GM08714 (cell line): ENCODE measurements around the gene CHPF.

Source experiments
- H3K4me3 ChIP-seq: fragments of 200-500 bp; sonication (Bioruptor generic); 2 replicates; pipeline ENCODE4 v1.5.1; 2014; ENCODE audit warnings: mild to moderate bottlenecking, low read length, inconsistent platforms
- ZNF274 ChIP-seq: IDR thresholded peaks from 2 replicates; pipeline ENCODE4 v1.6.1; 2012; ENCODE audit warnings: mild to moderate bottlenecking, low read depth, low read length

CHPF gene

DNA sequence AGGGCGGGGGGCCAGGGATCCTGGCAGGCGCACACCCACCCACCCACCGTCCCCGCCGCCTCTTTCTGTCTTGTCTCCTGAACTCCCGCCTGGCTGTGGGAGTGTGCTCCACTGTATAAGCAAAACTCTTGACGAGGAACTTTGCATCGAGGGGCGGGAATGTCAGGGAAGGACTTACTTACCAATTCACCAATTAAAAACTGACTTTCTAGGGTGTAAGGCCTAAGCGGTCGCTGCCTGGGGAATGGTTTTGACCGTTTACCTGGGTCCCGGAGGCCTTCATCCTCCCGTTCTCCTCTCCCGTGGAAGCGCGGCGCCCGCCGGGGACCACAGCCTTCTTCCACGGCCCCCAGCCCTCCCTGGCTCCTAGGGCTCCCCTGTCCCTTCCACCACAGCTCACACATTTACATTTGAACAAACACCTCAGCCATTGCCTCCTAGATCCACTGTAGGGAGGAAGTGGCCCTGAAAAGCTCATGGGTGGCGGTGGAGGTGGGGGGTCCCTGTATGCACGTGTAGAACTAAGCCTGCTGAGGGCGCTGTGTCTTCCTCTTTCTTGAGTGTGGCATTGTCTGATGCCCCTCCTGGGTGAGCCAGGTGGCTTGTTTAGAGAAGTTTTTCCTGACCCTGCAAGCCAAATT, 20.5 kb downstream of the CHPF start:
- no peak overlapping the region for H3K4me3 ChIP-seq
- no peak for TF ChIP-seq ZNF274

DNA sequence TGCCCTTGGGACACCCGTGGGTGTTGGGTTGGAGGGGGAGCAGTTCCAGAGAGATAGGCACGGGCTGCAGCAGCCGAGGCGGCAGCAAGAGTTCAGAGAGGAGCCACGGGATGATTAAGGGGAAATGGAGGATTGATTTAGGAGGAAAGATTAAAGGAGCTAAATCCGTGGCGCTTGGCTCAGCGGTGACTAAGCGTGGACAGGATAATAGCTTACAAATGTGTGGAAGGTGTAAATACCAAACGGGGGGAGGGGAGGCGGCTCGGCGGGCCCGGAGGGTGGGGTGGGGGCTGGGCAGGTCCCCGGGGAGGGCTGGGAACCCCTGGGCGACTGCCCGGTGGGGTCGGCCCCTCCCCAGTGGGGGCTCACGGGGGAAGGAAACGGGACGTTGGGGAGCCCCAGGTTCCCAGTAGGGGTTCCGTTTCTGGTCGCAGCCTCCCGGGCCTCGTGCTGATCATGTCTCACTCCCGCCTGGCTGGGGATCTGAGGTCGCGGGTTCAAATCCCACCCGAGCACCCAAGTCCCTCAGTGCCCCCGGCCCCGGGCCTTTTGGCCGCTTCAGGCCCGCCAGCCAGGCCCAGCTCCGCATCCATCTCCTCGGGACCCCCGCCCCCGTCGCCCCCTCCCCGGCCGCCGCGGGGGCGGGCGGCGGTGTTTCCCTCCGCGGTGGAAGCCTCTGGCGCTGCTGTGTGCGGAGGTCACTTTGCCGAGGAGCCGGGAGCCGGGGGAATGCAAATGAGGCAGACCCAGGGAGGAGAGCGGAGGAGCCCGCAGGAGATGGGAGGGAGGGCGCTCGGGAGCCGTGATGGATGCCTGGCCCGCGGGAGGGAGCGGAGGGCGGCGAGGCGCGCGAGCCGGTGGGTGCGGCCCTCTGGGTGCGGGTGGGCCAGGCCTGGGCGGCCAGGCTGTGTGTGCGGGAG, 21.2 kb downstream of the CHPF start:
- H3K4me3 ChIP-seq = no peak overlapping the region
- no peak for TF ChIP-seq ZNF274

DNA sequence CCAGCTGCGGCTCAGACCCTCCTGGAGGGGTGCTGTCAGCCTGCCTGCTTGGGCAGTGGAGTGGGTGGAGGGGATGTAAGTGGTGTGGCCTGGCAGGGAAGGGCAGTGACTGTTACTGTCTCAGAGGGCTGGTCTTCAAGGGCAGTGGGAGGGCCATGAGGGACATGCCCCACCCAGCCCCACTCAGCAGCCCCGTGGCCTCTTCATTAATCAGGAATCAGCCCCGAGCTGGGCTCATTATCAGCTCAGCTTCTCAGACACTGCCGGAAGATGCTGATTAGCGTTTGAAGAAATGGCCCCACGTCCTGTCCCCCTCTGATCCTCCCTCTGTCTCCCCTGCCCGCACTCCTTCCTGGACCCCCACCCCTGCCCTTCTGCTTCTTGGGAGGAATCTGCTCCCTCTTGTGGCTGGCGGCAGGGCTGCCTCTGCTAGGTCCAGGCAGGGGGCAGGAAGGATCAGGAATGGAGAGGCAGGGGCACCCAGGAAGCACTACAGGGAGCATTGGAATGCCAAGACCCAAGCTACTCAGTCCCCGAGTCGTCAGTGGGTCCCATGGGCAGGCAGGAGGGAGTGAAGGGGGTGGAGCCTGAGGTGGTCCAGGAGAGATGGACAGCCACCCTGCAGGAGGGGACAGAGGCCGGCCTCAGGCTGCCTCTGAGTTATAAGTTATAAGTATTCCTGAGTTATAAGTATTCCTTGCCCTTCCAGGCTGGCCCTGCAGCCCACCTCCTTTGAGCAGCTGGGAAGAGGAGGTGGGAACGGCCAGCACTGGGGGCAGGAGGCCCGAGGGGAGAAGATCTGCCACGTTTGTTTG, 22.3 kb downstream of the CHPF start:
- TF ChIP-seq ZNF274 = no peak
- H3K4me3 ChIP-seq = no peak overlapping the region

DNA sequence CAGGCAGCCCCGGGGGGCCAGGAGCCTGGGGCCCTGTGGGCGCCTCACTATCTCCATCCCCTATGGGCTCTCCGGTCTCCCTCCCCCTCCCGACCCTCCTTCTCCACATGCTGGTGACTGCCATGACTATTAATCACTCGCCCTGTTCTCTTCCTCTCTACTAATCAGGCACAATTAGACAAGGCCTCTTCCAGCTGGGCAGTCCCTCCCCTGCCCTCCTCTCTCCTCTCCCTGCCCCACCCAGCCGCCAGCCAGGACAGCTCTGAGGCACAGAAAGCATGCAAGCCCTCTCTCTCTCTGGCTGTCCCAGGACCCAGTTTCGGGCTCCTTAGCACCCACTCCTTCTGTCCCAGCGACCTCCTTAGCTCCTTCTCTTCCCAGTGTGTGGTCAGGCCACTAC, 23.5 kb downstream of the CHPF start:
- no peak overlapping the region for H3K4me3 ChIP-seq
- no peak for TF ChIP-seq ZNF274

DNA sequence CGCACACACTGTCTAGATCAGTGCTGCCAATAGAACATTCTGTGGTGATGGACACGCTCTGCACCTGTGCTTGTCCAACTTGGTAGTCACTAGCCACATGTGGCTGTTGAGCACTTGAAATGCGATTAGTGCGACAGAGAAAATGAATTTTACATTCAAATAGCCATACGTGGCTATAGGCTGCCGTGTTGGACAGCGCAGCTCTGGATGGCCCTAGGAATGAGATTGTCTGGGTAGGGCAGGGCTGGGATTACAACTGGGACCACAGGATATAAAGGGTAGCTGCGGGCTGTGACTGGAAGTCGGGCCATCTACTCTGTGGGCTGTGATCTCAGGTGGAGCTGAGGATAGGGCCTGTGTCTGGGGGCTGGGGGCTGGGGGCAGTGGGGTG, 24.1 kb downstream of the CHPF start:
- no peak for TF ChIP-seq ZNF274
- H3K4me3 ChIP-seq = no peak overlapping the region

DNA sequence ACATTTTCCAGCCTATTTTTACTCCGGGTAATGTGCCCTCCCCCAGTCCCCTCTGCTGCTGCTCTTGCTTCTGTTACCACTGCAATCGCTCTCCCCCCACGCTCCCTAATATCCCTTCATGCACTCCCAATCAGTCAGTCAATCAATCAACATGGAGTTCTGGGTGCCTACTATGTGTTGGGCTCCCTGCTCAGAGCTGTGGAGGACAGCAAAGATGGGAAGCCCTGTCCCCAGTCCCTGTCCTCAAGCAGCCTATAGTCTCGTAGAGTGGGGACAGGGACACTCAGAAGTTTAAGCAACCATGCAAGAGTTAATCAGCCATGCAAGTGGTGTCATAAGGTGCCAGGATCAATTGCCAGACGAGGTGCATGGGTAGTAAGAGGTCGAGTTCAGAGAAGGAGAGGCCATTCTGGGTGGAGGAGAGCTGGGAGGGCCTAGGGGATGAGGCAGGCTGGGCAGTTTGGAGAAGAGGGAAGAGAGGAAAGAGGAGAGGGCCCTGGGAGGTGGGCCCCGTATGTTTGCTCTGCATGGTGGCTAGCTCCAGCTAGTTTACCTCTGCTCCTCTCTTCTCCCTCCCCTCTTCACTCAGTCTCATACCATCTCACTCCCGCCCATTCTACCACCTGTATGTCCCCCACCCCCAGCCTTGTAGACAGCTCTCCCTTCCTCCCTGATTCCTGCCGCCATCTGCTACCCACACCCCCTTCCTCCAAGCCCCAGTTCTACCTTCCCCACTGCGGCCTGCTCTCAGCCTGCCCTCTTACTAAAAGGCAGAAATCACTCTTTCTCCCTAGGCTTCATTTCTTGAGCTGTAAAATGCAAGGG, 25.4 kb downstream of the CHPF start:
- TF ChIP-seq ZNF274 = no peak
- no peak overlapping the region for H3K4me3 ChIP-seq

DNA sequence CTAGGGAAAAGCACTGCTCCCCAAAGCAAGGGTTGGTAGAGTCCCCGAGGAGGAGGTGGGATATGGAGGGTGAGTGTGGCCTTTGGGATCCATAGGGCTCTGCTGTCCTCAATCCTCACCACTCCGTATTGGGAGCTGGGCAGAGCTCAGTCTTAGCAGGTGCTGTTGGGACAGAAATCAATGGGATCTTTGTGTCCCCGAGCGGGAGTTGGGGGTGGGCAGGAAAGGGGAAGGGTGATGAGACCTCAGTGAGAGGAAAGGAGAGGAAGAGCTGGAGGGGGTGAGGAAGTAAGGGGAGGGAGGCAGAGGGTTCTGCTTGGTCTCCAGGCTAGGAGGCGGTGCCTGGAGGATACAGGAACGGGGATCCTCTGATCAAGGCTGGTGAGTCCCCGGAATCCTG, 26.7 kb downstream of the CHPF start:
- H3K4me3 ChIP-seq = no peak overlapping the region
- TF ChIP-seq ZNF274 = no peak

DNA sequence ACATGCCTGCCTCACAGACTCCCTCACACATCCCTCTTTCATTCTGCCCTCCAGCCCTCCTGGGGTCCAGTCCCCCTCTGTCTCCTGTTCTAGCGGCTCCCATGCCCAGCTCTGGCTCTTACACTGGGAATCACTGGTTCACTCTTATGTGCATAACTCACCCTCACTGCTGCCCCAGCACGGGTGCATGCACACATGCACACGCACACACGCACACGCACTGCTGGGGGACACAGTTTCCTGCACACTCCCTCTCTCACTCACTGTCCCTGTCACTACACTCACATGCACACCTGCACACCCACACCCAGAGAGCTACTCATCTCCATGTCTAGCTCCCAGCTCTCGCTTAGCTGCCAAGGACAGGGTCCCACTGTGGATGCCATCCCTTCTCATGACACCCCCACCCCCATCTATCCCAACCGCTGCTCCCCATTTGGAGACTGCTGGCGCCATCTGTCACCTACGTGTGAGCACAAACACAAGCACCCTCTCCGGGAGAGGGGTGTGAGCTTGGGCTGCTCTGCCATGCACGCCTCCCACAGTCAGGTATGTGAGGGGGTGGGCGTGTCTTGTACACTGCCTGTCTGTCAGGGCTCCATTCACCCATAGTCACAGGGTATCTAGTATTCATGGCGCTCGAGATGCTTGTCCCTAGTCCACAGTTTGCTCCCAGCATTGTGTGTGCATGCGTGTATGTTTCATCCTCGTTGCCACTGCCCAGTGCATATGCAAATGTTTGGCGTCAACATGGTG, 27.6 kb downstream of the CHPF start:
- TF ChIP-seq ZNF274 = no peak
- H3K4me3 ChIP-seq = no peak overlapping the region

DNA sequence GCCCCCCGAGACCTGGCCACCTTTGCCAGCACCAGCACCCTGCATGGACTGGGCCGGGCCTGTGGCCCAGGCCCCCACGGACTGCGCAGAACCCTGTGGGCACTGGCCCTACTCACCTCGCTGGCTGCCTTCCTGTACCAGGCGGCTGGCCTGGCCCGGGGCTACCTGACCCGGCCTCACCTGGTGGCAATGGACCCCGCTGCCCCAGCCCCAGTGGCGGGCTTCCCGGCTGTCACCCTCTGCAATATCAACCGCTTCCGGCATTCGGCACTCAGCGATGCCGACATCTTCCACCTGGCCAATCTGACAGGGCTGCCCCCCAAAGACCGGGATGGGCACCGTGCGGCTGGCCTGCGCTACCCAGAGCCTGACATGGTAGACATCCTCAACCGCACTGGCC, 28.8 kb downstream of the CHPF start:
- no peak for TF ChIP-seq ZNF274
- H3K4me3 ChIP-seq = no peak overlapping the region

DNA sequence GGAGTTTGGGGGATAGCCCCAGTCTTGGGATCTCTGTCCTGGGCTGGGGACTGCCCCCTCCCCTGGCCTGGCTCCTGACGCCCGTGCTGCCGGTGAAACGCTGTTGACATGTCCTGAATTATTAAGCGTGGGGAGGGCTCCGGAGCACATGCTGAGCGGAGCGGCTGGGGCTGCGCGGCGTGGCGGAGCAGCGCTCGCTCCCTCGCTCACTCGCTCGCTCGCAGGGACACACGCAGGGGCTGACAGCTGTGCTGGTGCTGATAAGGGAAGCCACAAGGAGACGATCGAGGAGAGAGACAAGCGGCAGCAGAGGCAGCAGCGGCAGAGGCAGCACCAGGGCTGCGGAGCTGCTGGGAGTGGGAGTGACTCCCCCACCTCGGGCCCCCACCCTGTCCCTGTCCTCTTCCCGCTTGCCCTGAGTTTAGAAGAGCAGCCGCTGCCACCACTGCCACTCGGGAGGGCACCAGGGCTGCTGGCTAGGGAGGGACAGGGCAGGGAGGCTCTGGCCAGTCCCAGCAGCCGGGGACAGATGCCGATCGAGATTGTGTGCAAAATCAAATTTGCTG, 29.3 kb downstream of the CHPF start, which contains the start of gene ASIC4:
Gene ASIC4, plus strand, starts transcription at position 287 of the 566 bp plus-strand sequence. Its CDS starts 243 bp downstream, at position 530.
- TF ChIP-seq ZNF274 = no peak
- no peak within 1 kb of the TSS for H3K4me3 ChIP-seq

DNA sequence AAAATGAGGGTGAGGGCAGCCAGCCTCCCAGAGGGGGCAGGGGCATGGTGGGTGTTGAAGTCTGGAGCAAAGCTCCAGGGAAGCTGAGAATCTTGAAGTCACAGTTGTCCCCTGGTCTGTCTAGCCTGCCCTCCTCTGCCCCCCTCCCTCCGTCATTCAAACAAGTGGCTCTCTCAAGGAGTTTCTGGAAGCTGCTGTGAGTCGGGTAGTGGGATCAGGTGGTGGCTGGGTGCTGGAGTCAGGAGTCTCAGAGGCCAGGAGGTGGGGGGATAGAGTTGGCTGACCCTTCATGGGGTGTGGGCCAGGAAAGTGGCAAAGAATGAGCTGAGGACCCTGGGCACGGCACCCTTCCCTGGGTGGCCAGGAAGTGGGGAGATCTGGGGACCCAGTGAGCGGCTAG, 29.8 kb downstream of the CHPF start:
- TF ChIP-seq ZNF274 = no peak
- H3K4me3 ChIP-seq = no peak overlapping the region

DNA sequence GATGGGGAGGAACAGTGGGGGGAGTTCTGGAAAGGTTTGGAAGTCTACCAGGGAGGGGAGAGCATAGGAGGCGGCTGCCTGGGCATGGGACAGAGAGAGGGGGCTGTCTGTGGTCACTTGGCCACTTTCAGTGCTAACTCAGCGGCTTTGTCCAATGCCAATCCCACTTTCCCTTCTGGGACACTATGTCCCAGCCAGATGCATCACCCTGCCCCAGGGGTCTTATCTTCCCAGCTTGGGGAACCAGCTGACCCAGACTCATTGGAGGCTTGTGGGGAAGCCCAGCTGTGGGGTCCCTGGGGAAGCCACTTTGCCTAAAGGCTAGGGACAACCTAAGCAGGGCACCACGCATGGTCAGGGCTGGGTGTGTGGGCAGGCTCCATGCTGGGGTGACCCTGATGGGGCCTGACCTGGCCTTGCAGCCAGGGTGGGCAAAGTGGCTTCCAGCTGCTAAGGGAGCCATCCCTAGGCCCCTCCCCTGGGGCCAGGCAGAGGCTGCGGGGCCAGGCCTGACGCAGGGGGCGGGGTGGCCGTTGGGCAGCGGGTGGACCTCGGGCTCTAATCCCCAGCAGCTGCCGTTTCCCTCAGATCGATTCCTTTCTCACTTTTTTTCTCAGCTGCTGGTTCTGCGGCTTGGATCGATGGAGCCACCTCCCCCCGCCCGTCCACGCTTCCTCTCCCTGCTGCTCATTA, 30.9 kb downstream of the CHPF start:
- no peak overlapping the region for H3K4me3 ChIP-seq
- no peak for TF ChIP-seq ZNF274
